Lower leg skin (tissue), 4 donors: ENCODE measurements around the gene ZNF606. TPM values are rescaled to one million over a fixed set of nuclear protein-coding genes. Genes with fewer than 3 reads are reported as not detected.

Experiments used
- DNase-seq, 2 donors: peaks; one replicate each; pipeline ENCODE4 v3.0.0-alpha.2; 2019; ENCODE audit warnings: low spot score in 2 of 2
- H3K4me3 ChIP-seq: fragments of 200-600 bp; sonication (generic); 2 replicates; pipeline ENCODE4 v1.5.1; 2017; ENCODE audit warnings: mild to moderate bottlenecking, low read depth; ENCODE audit not compliant: poor library complexity, severe bottlenecking
- CTCF ChIP-seq, 3 donors: fragments of 450-650 bp; IDR thresholded peaks; one replicate each; pipeline ENCODE4 v1.5.1; 2016; ENCODE audit warnings: antibody characterized with exemption in 3 of 3, mild to moderate bottlenecking in 3 of 3, moderate library complexity in 2 of 3
- POLR2A ChIP-seq, 2 donors: fragments of 450-650 bp; IDR thresholded peaks; one replicate each; pipeline ENCODE4 v1.6.1; 2016 to 2017; ENCODE audit warnings: antibody characterized with exemption in 2 of 2, mild to moderate bottlenecking in 1 of 2, moderate library complexity in 1 of 2
- WGBS, 2 donors: methylation state at CpG; one replicate each; pipeline ENCODE4 v1.1.5; 2018; 5-methylcytosine and 5-hydroxymethylcytosine counted together
- intact Hi-C: fragments of 100-400 bp; cut with DNase I; formaldehyde crosslinking; loops from one replicate; pipeline ENCODE4 v1.15.0; 2023; ENCODE audit warnings: low total_unique reads
- total RNA-seq, 4 donors: library from RNA; depleted of rRNA; stranded (reverse); fragments of >200 nt; gene quantifications; one replicate each; pipeline ENCODE4 v1.1.0, GENCODE V29; 2016

The ZNF606 gene
- total RNA-seq, 4 donors from 2014 or later, result 9.6 to 53.4 (median 16.3) TPM

GRCh38 chr19:57941593-57941992, 61.0 kb downstream of the ZNF606 start:
- no peak for TF ChIP-seq POLR2A (IDR thresholded peaks at IDR 0.05)
- WGBS, 2 donors, result 99 to 100% methylated on average over 3 of the region's 3 CpGs

DNA sequence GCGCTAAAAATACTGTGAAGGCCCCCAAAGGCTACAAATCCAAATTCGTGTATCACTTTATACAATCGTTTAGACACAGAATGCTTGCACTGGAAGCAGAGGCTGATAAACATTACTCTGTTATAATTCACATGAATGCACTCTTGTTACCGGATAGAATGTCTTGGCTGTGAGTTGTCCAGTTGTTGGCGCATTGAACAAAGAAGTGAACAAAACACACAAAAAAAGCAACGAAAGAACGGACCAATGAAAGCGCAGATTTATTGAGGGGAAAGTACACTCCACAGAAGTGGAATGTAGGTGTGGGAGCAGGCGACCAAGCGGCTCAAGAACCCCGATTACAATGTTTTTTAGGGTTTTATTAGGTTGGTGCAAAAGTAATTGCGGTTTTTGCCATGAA, 66.9 kb downstream of the ZNF606 start:
- DNase-seq, result no peak
- TF ChIP-seq CTCF (IDR thresholded peaks at IDR 0.05) (no peak), POLR2A (IDR thresholded peaks at IDR 0.05) (no peak)
- no peak overlapping the region for H3K4me3 ChIP-seq
- 87 to 93% methylated on average over 12 of the region's 12 CpGs for WGBS, 2 donors
- intact Hi-C loops, result no loop called here

More at GRCh38 chr19:57941593-57941992, 61.0 kb downstream of the ZNF606 start:
- no peak overlapping the region for H3K4me3 ChIP-seq
- intact Hi-C loops, result no loop called here
- DNase-seq, result no peak

DNA sequence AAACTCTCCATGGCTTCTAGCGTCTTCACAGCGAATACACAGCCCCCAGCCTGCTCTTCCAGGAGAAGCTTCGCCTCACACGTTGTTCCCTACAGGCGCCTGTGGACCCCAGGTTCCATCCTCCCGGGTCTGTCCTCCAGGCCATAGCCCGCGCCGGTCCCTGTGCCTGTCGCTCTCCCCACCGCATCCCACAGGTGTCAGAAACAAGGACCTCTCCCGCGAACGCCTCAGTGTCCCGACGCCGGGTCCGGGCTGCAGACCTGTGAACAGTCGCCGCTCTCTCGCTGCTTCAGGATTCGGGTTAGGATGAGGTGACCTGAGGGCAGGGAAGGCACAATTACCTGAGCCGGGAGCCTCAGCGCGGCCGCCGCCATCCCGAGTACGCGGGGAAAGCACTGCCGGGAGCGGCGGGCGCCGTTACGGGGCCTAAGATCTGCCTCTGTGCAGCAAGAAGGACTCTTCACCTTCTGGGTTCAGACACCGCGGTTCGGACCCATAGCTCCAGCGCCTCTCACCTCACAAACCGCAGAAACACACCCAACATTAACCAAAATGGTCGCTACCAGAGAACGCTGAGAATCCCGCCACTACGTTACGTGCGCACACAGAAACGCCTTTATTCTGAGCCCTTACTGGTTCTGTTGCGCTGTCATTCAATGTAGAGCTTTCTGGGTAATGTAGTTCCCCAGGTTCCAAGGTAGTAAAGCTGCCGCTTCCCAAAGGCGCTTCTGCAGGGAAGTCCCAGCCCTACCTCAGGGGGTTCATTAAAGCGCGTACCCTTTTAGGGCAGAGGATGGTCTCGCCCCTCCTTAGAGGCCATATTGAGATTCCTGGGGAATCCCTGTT, 67.6 kb downstream of the ZNF606 start, which contains the start of gene ZNF418:
Gene ZNF418 (minus strand): TSS at position 583 of the 846 bp plus-strand sequence. CDS start 1,580 bp downstream, outside the sequence.
- TF ChIP-seq CTCF (IDR thresholded peaks at IDR 0.05) (no peak), POLR2A (IDR thresholded peaks at IDR 0.05) (no peak)
- 6 to 7% methylated on average over 40 to 47 of the region's 54 CpGs for WGBS, 2 donors

GRCh38 chr19:57927587-57927986, 75.0 kb downstream of the ZNF606 start:
- H3K4me3 ChIP-seq, result no peak overlapping the region
- peak in 1 of 2 donors; percentile 0 for DNase-seq
- intact Hi-C loops, result no loop called here
- 88 to 98% methylated on average over 4 of the region's 4 CpGs for WGBS, 2 donors
- no peak for TF ChIP-seq CTCF (IDR thresholded peaks at IDR 0.05)
- TF ChIP-seq POLR2A (IDR thresholded peaks at IDR 0.05), result no peak

More for the DNA sequence above, 67.6 kb downstream of the ZNF606 start, which contains the start of gene ZNF418:
- peak within 1 kb of the TSS; percentile 53 for H3K4me3 ChIP-seq
- intact Hi-C loops, result no loop called here
- DNase-seq, result peak in 1 of 2 donors; percentile 56

Other genes starting within 250 kb of the ZNF606 start
- 10 to 100 TPM in 3 of 4 donors, 1 to 10 TPM in 1; 9.1 to 21.4 (median 17.5) TPM for gene ZNF586, start 233.1 kb downstream of the ZNF606 start, total RNA-seq
- gene ZNF552, start 187.9 kb downstream of the ZNF606 start, total RNA-seq, result 1 to 10 TPM; 5.4 to 7.0 (median 5.9) TPM
- 10 to 100 TPM; 11.8 to 16.7 (median 13.7) TPM for gene ZNF587B, start 172.5 kb downstream of the ZNF606 start, total RNA-seq
- gene ZNF587, start 153.0 kb downstream of the ZNF606 start, total RNA-seq, result 10 to 100 TPM; 10.6 to 18.0 (median 17.2) TPM
- gene ZNF814, start 113.8 kb downstream of the ZNF606 start, total RNA-seq, result 10 to 100 TPM in 2 of 4 donors, 1 to 10 TPM in 2; 6.9 to 18.4 (median 10.0) TPM
- 10 to 100 TPM in 3 of 4 donors, 1 to 10 TPM in 1; 6.6 to 25.5 (median 11.6) TPM for gene ZNF417, start 86.2 kb downstream of the ZNF606 start, total RNA-seq
- gene ZNF418, start 67.4 kb downstream of the ZNF606 start, total RNA-seq, result 10 to 100 TPM in 1 of 4 donors, 1 to 10 TPM in 3; 4.3 to 10.9 (median 6.2) TPM
- gene ZNF256, start 55.1 kb downstream of the ZNF606 start, total RNA-seq, result 10 to 100 TPM in 1 of 4 donors, 1 to 10 TPM in 3; 7.8 to 11.3 (median 9.1) TPM
- not detected for gene C19orf18, start 28.3 kb downstream of the ZNF606 start, total RNA-seq
- under 1 TPM in 1 of 4 donors, not detected in 3; 0.23 TPM for gene ZSCAN1, start 31.2 kb upstream of the ZNF606 start, total RNA-seq
- gene ZNF135, start 56.5 kb upstream of the ZNF606 start, total RNA-seq, result 1 to 10 TPM; 4.8 to 5.9 (median 5.5) TPM
- 10 to 100 TPM; 35.3 to 64.3 (median 50.9) TPM for gene ZSCAN18, start 95.4 kb upstream of the ZNF606 start, total RNA-seq
- gene ZNF329, start 148.0 kb upstream of the ZNF606 start, total RNA-seq, result 10 to 100 TPM in 1 of 4 donors, 1 to 10 TPM in 3; 8.7 to 12.1 (median 9.2) TPM
- 10 to 100 TPM; 32.5 to 58.5 (median 34.2) TPM for gene ZNF274, start 180.2 kb upstream of the ZNF606 start, total RNA-seq
- gene ZNF544, start 226.1 kb upstream of the ZNF606 start, total RNA-seq, result 10 to 100 TPM; 34.2 to 55.1 (median 43.3) TPM